Skeletal muscle tissue (tissue), 4 donors: Measurements from ENCODE around the gene SYT13. TPM values are rescaled to one million over a fixed set of nuclear protein-coding genes. Genes with fewer than 3 reads are reported as not detected.

Experiments
- H3K27ac ChIP-seq: one replicate; pipeline ENCODE4 v1.7.0; 2013; ENCODE audit warnings: mild to moderate bottlenecking, low read depth, low read length, inconsistent platforms
- H3K27me3 ChIP-seq, 3 donors: one replicate each; pipeline ENCODE4 v1.7.0; 2013; ENCODE audit warnings: low read length in 3 of 3; ENCODE audit not compliant: control insufficient read depth in 3 of 3, insufficient read depth in 3 of 3
- H3K36me3 ChIP-seq, 3 donors: one replicate each; pipeline ENCODE4 v1.7.0; 2013; ENCODE audit warnings: low read length in 3 of 3; ENCODE audit not compliant: control insufficient read depth in 3 of 3, insufficient read depth in 3 of 3
- H3K4me1 ChIP-seq, 3 donors: one replicate each; pipeline ENCODE4 v1.7.0; 2013; ENCODE audit warnings: low read length in 3 of 3, mild to moderate bottlenecking in 3 of 3; ENCODE audit not compliant: control insufficient read depth in 3 of 3, insufficient read depth in 3 of 3
- H3K4me3 ChIP-seq, 3 donors: one replicate each; pipeline ENCODE4 v1.7.0; 2013; ENCODE audit warnings: low read length in 3 of 3
- H3K9ac ChIP-seq, 3 donors: one replicate each; pipeline ENCODE4 v1.7.0; 2013; ENCODE audit warnings: low read length in 3 of 3, mild to moderate bottlenecking in 3 of 3, moderate library complexity in 2 of 3, low read depth in 1 of 3
- H3K9me3 ChIP-seq, 3 donors: one replicate each; pipeline ENCODE4 v1.7.0; 2013; ENCODE audit warnings: low read length in 3 of 3; ENCODE audit not compliant: control insufficient read depth in 3 of 3
- total RNA-seq: library from RNA; depleted of rRNA; stranded (reverse); fragments of >200 nt; gene quantifications from one replicate; pipeline ENCODE4 v1.2.3, GENCODE V29; 2014
- donor health status: Osteomylitis.

The SYT13 gene
- total RNA-seq, 1 donor from 2014 or later: 0.52 TPM

DNA sequence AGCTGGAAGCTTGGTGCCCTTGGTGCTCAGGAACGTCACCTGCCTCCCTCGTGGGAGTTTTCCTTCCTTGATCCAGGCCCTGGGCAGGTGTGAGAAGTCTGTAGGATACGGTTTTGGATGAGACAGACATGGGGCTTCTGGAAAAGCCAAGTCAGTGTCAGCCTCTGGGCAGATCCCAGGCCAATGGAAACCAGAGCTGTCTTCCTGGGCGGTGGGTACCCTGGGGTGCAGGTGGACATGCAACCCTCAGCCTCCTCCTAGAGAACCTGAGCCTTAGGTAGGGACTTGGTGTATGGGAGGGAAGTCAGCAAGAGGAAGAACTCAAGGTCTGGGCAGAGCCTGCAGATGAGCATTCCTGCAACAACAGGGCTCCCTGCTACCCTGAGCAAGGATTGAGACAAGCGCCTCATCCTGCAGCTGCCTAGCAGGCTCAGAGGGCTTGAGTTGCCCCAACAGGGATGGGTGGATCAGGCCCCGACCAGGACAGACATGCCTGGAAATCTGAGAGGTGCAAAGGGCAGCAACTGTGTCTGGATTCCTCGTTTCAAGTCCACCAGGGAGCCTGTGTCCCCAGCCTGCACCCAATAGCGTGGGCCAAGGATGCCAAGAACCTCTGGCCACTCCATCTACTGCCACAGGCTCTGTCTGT, 37.6 kb upstream of the SYT13 start:
- Histone ChIP-seq H3K27ac (no peak overlapping the region), H3K36me3 (no peaks in the 10 kb centered on the region), H3K9ac (no peak overlapping the region), H3K4me3 (no peak overlapping the region), H3K4me1 (peaks cover 9 to 15% (median 14%) of the 10 kb centered on the region in 3 donors), H3K9me3 (peaks cover 0 to 4% (median 0%) of the 10 kb centered on the region in 3 donors), H3K27me3 (peaks cover 0 to 4% (median 0%) of the 10 kb centered on the region in 3 donors)

DNA sequence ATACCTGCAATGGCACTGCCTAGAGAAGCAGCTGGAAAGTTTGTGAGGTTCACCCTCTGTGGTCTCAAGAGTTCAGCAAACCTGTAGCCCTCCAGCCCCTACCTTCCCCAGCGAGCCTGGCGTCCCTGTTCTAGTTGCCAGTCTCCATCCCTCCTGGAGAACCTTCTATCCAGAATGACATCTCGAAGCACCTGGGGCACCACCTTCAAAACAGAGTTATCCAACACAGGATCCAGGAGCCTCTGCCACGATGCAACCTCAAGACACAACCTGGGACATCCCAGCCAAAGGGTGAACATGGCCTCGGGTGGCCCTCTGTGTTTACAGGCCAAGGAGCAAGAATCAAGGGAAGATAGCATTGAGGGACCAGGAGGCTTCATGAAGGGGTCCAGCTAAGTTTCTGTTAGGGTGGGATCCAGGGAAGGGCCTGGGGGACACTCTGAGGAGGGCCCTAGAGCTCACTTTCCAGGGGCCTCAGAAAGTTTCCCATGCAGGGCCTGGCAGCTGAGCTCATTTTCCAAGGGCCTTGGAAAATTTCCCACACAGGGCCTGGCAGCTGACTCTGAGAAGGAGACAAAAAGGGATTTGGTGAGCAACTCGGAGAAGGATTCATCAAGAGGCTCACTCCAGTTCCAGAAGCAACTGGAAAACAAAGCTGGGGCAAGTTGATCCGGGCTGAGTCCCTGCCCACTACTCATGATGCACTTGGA, 36.9 kb upstream of the SYT13 start:
- no peak overlapping the region for H3K4me3 ChIP-seq
- H3K27ac ChIP-seq: no peak overlapping the region
- H3K9me3 ChIP-seq: peaks cover 0 to 4% (median 0%) of the 10 kb centered on the region in 3 donors

GRCh38 chr11:45322111-45322705, 36.1 kb upstream of the SYT13 start:
- no peak overlapping the region for H3K4me3 ChIP-seq
- peaks cover 0 to 10% (median 0%) of the 10 kb centered on the region in 3 donors for H3K27me3 ChIP-seq
- H3K9me3 ChIP-seq: peaks cover 0 to 1% (median 0%) of the 10 kb centered on the region in 3 donors
- H3K27ac ChIP-seq: no peak overlapping the region
- H3K9ac ChIP-seq: no peak overlapping the region
- H3K36me3 ChIP-seq: no peaks in the 10 kb centered on the region
- peaks cover 9 to 15% (median 14%) of the 10 kb centered on the region in 3 donors for H3K4me1 ChIP-seq

More for the DNA sequence above, 36.9 kb upstream of the SYT13 start:
- H3K9ac ChIP-seq: no peak overlapping the region
- peaks cover 9 to 15% (median 14%) of the 10 kb centered on the region in 3 donors for H3K4me1 ChIP-seq
- peaks cover 0 to 9% (median 0%) of the 10 kb centered on the region in 3 donors for H3K27me3 ChIP-seq
- no peaks in the 10 kb centered on the region for H3K36me3 ChIP-seq

GRCh38 chr11:45321669-45322068, 35.5 kb upstream of the SYT13 start:
- H3K27me3 ChIP-seq: peaks cover 0 to 10% (median 0%) of the 10 kb centered on the region in 3 donors
- no peak overlapping the region for H3K4me3 ChIP-seq
- H3K36me3 ChIP-seq: no peaks in the 10 kb centered on the region
- no peaks in the 10 kb centered on the region for H3K9me3 ChIP-seq
- H3K9ac ChIP-seq: no peak overlapping the region
- H3K4me1 ChIP-seq: peaks cover 9 to 15% (median 14%) of the 10 kb centered on the region in 3 donors
- no peak overlapping the region for H3K27ac ChIP-seq

DNA sequence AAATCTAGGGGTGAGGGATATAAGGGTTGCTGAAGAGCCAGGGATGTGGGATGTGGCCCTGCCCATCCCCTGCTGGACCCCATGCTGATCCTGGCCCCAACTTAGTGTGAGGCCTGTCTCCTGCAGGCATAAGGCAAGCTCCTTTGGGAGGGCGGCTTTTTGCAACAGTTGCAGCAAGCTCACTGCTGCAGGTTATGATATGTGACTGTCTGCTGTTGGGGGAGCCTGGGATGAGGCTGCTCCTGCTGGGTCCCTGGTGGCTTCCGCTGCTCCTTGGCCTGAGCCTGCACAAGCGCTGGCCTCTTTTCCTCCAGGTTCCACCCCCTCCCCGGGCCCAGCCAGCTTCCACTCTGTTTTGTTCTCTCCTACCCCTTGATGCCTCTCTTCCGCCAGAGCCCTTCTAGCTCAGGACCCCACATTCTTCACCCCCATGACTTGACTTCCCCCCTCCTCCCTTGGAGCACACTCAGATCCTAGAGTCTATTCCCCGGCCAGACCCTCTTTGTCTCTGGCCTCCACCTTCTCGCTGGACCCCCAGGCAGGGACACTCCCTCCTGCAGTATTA, 35.0 kb upstream of the SYT13 start:
- Histone ChIP-seq H3K9ac (no peak overlapping the region), H3K4me1 (peaks cover 9 to 15% (median 14%) of the 10 kb centered on the region in 3 donors), H3K27me3 (peaks cover 0 to 10% (median 0%) of the 10 kb centered on the region in 3 donors), H3K36me3 (no peaks in the 10 kb centered on the region), H3K9me3 (no peaks in the 10 kb centered on the region), H3K4me3 (no peak overlapping the region), H3K27ac (no peak overlapping the region)

GRCh38 chr11:45320371-45320770, 34.2 kb upstream of the SYT13 start:
- H3K27ac ChIP-seq: no peak overlapping the region

DNA sequence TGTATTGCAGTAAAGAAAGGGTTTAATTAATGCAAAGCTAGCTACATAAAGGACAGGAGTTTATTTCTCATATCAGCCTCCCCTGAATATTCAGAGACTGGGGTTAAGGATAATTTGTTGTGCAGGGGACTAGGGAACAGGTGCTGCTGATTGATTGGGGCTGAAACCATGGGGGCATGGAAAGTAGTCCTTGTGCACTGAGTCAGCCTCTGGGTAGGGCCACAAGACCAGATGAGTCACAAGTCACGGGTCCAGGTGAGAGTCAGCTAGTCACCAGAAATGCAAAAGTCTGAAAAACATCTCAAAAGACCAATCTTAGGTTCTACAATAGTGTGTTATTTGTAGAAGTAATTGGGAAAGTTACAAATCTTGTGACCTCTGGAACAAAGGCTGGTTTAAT, 32.9 kb upstream of the SYT13 start:
- Histone ChIP-seq H3K9me3 (no peaks in the 10 kb centered on the region), H3K27ac (no peak overlapping the region), H3K4me3 (no peak overlapping the region), H3K36me3 (no peaks in the 10 kb centered on the region), H3K27me3 (peaks cover 0 to 10% (median 0%) of the 10 kb centered on the region in 3 donors), H3K9ac (no peak overlapping the region), H3K4me1 (peaks cover 9 to 15% (median 10%) of the 10 kb centered on the region in 3 donors)

More at GRCh38 chr11:45320371-45320770, 34.2 kb upstream of the SYT13 start:
- no peak overlapping the region for H3K4me3 ChIP-seq
- H3K27me3 ChIP-seq: peaks cover 0 to 10% (median 0%) of the 10 kb centered on the region in 3 donors
- no peaks in the 10 kb centered on the region for H3K9me3 ChIP-seq
- H3K9ac ChIP-seq: no peak overlapping the region
- H3K4me1 ChIP-seq: peaks cover 9 to 15% (median 14%) of the 10 kb centered on the region in 3 donors
- no peaks in the 10 kb centered on the region for H3K36me3 ChIP-seq

GRCh38 chr11:45318516-45318915, 32.4 kb upstream of the SYT13 start:
- H3K36me3 ChIP-seq: no peaks in the 10 kb centered on the region
- peaks cover 3 to 9% (median 5%) of the 10 kb centered on the region in 3 donors for H3K4me1 ChIP-seq
- H3K4me3 ChIP-seq: no peak overlapping the region
- H3K9me3 ChIP-seq: no peaks in the 10 kb centered on the region
- no peak overlapping the region for H3K9ac ChIP-seq
- H3K27ac ChIP-seq: no peak overlapping the region
- H3K27me3 ChIP-seq: peaks cover 0 to 10% (median 0%) of the 10 kb centered on the region in 3 donors

GRCh38 chr11:45316258-45316657, 30.1 kb upstream of the SYT13 start:
- Histone ChIP-seq H3K4me1 (no peaks in the 10 kb centered on the region), H3K27me3 (peaks cover 0 to 8% (median 4%) of the 10 kb centered on the region in 3 donors), H3K9ac (no peak overlapping the region), H3K4me3 (no peak overlapping the region), H3K9me3 (no peaks in the 10 kb centered on the region), H3K27ac (no peak overlapping the region), H3K36me3 (no peaks in the 10 kb centered on the region)
